GM12878 (cell line): ENCODE data around the gene SPATA12. TPM values are rescaled to one million over a fixed set of nuclear protein-coding genes. Genes with fewer than 3 reads are reported as not detected.

Experiments used
- ATAC-seq: fragments of 200-7000 bp; cut with Tn5 transposase; 3 replicates; pipeline ENCODE4 v1.9.1; 2020; ENCODE audit warnings: mild to moderate bottlenecking, moderate library complexity
- BruUV-seq: library from RNA; stranded (reverse); fragments of 400-500 nt; replicated peaks from 2 replicates; lab custom pipeline; 2021; lab: Mats Ljungman, UMichigan
- CTCF ChIA-PET: fragments of 300-600 bp; sonication (Branson Sonifier 250); formaldehyde crosslinking; extraction: SDS; loops from one replicate; lab custom pipeline; 2021; ENCODE audit warnings: inconsistent platforms; lab: Yijun Ruan, JAX
- POLR2A ChIA-PET: fragments of 350-600 bp; formaldehyde crosslinking; extraction: SDS; loops from one replicate; lab custom pipeline; 2021; ENCODE audit warnings: inconsistent platforms; lab: Charles Lee
- RAD21 ChIA-PET: fragments of 300-600 bp; sonication (Branson Sonifier 250); formaldehyde crosslinking; loops from one replicate; lab custom pipeline; 2023; ENCODE audit warnings: antibody characterized with exemption; ENCODE audit not compliant: unreplicated experiment; lab: Charles Lee
- SMC1A ChIA-PET: fragments of 300-600 bp; sonication (Branson Sonifier 250); formaldehyde crosslinking; loops from one replicate; lab custom pipeline; 2023; ENCODE audit not compliant: unreplicated experiment, uncharacterized antibody; lab: Charles Lee
- DNase-seq: peaks from one replicate; pipeline ENCODE4 v3.0.0-alpha.2; 2011; ENCODE audit warnings: low read depth, low spot score
- FAIRE-seq: peaks from 3 replicates; lab custom pipeline; 2011; peaks lifted over from hg19 to GRCh38; lab: Jason Lieb, UNC
- H2AFZ ChIP-seq: 2 replicates; pipeline ENCODE4 v1.6.0; 2011; ENCODE audit warnings: low read depth, low read length, control low read depth; ENCODE audit not compliant: control insufficient read depth
- H3K27ac ChIP-seq: 2 replicates; pipeline ENCODE4 v1.5.1; 2011; ENCODE audit warnings: control low read depth; ENCODE audit not compliant: control insufficient read depth, insufficient read depth
- H3K27me3 ChIP-seq, 2 experiments: replicated peaks in 1 of 2; 2 replicates each; pipeline versions ENCODE4 v1.6.0 to v1.6.1; 2011; ENCODE audit warnings: low read length in 1 of 2; ENCODE audit not compliant: control insufficient read depth in 2 of 2, insufficient read depth in 2 of 2
- H3K36me3 ChIP-seq, 2 experiments: 2 replicates each; pipeline ENCODE4 v1.5.1; 2011; ENCODE audit warnings: low read length in 1 of 2; ENCODE audit not compliant: control insufficient read depth in 2 of 2, insufficient read depth in 2 of 2
- H3K4me1 ChIP-seq: 2 replicates; pipeline ENCODE4 v1.6.1; 2011; ENCODE audit warnings: mild to moderate bottlenecking, low read length, moderate library complexity, mixed read lengths; ENCODE audit not compliant: control insufficient read depth, insufficient read depth
- H3K4me2 ChIP-seq: 2 replicates; pipeline ENCODE4 v1.6.0; 2011; ENCODE audit warnings: control low read depth; ENCODE audit not compliant: control insufficient read depth, insufficient read depth
- H3K4me3 ChIP-seq: fragments of 200-600 bp; sonication (generic); 2 replicates; pipeline ENCODE4 v1.5.1; 2016
- H3K79me2 ChIP-seq: 2 replicates; pipeline ENCODE4 v1.6.0; 2011; ENCODE audit warnings: low read length; ENCODE audit not compliant: control insufficient read depth, insufficient read depth
- H3K9ac ChIP-seq: 2 replicates; pipeline ENCODE4 v1.8.0; 2011; ENCODE audit warnings: low read length, control low read depth, mixed read lengths; ENCODE audit not compliant: control insufficient read depth, insufficient read depth
- H3K9me3 ChIP-seq: replicated peaks from 3 replicates; pipeline ENCODE4 v1.5.1; 2011; ENCODE audit warnings: mild to moderate bottlenecking, low read length; ENCODE audit not compliant: control insufficient read depth, insufficient read depth
- H4K20me1 ChIP-seq: 2 replicates; pipeline ENCODE4 v1.6.0; 2011; ENCODE audit not compliant: control insufficient read depth, insufficient read depth
- DPF2 ChIP-seq: fragments of 450-650 bp; IDR thresholded peaks from 2 replicates; pipeline ENCODE4 v1.6.1; 2017; ENCODE audit warnings: mild to moderate bottlenecking
- EED ChIP-seq: sonication (generic); IDR thresholded peaks from 2 replicates; pipeline ENCODE4 v1.6.1; 2016; ENCODE audit warnings: antibody characterized with exemption, low read depth
- IRF4 ChIP-seq: IDR thresholded peaks from 2 replicates; pipeline ENCODE4 v1.6.1; 2011; ENCODE audit warnings: low read depth, low read length
- NRF1 ChIP-seq: conservative IDR thresholded peaks from 2 replicates; pipeline ENCODE4 v1.6.1; 2011; ENCODE audit warnings: mild to moderate bottlenecking, low read depth, low read length, improper control_type of control experiment
- PAX8 ChIP-seq: fragments of 450-650 bp; IDR thresholded peaks from 2 replicates; pipeline ENCODE4 v1.6.1; 2017; ENCODE audit warnings: mild to moderate bottlenecking, moderate library complexity
- POLR2AphosphoS2 ChIP-seq: IDR thresholded peaks from 2 replicates; pipeline ENCODE4 v1.6.1; 2011; ENCODE audit warnings: low read depth, mild to moderate bottlenecking, low read length, improper control_type of control experiment, moderate library complexity
- SPI1 ChIP-seq: IDR thresholded peaks from 2 replicates; pipeline ENCODE4 v1.6.1; 2011; ENCODE audit warnings: low read depth, mild to moderate bottlenecking, low read length, moderate library complexity, borderline replicate concordance; ENCODE audit not compliant: insufficient read depth
- WGBS: methylation state at CpG from one replicate; pipeline ENCODE4 v1.1.6; 2016; ENCODE audit warnings: low lambda C conversion rate; ENCODE audit not compliant: insufficient replicate concordance, insufficient coverage; ENCODE audit errors: missing lambda C conversion rate; 5-methylcytosine and 5-hydroxymethylcytosine counted together
- in situ Hi-C: fragments of 300-500 bp; cut with MboI; formaldehyde crosslinking; loops from 9 replicates; pipeline ENCODE4 v1.14.3; 2018; ENCODE audit warnings: mixed read lengths
- intact Hi-C: fragments of 100-400 bp; cut with micrococcal nuclease; formaldehyde crosslinking; loops from one replicate; pipeline ENCODE4 v1.14.2; 2022; ENCODE audit not compliant: unreplicated experiment
- polyA plus RNA-seq, 11 experiments: library from polyadenylated mRNA; depleted of rRNA in 4 of 11; unstranded in 6 of 11; stranded (reverse) in 5 of 11; fragments of >200 nt; fragmentation: Nextera tagmentation in 4 of 11; fragmentation: Illumina TruSeq in 1 of 11; extraction: Ambion mirVana in 4 of 11; extraction: Trizol in 1 of 11; gene quantifications; 1 replicate in 1 of 11; 2 replicates in 10 of 11; pipeline versions ENCODE4 v1.2.1 to v1.2.3, GENCODE V29; 2011 to 2016; ENCODE audit warnings: inconsistent platforms in 2 of 11, missing spikeins in 2 of 11, low read depth in 1 of 11
- total RNA-seq, 4 experiments: library from RNA; depleted of rRNA in 3 of 4; stranded (reverse); fragments of >200 nt in 3 of 4; fragmentation: Illumina TruSeq in 1 of 4; extraction: Trizol in 1 of 4; gene quantifications; 2 replicates each; pipeline versions ENCODE4 v1.2.1 to v1.2.3, GENCODE V29; 2013 to 2021
- TF ChIP-seq, protein P1 (sequence below): IDR thresholded peaks from 2 replicates; pipeline ENCODE4 v1.6.1; 2012; ENCODE audit warnings: low read length, inconsistent platforms
- TF ChIP-seq, protein P2 (sequence below): fragments of 150-350 bp; IDR thresholded peaks from 2 replicates; pipeline ENCODE4 v1.6.1; 2016; ENCODE audit warnings: low read depth, low read length

SPATA12 gene
- total and polyA plus RNA-seq, 10 of the 15 experiments (the other 5 are each of a cell fraction or from before 2014, with no cell fraction given) = 0.03 to 0.69 (median 0.37) TPM

DNA sequence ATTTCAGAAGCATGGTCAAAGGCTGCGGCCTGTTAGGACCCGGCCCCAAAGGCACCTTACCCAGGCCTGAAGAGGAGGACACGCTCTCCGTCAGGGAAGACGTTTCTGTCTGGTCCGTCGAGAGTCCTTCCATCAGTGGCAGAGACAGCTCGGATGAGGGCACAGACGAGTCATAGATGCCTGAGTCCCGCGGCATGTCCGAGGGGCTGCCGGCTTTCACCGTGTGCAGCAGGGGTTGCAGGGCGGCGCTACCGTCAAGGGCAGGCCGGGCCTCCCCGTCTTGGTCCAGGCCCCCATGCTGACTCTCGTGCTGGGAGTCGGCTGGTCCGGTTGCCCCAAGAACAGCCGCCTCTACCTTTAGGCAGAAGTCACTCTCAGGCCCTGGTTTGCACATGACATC is 37.1 kb downstream of the SPATA12 start:
- Histone ChIP-seq H3K4me3 (no peak overlapping the region), H3K27ac (no peak overlapping the region), H2AFZ (no peak overlapping the region), H3K36me3 (no peaks in the 10 kb centered on the region), H3K79me2 (no peaks in the 10 kb centered on the region), H3K4me1 (no peaks in the 10 kb centered on the region), H3K9ac (no peak overlapping the region), H3K27me3 (no peaks in the 10 kb centered on the region; a peak in 1 of 4 replicates), H4K20me1 (no peaks in the 10 kb centered on the region; the same call in 1 of the 2 replicates), H3K9me3 (no peaks in the 10 kb centered on the region), H3K4me2 (no peak overlapping the region)
- intact Hi-C loops = no loop called here
- ChIA-PET CTCF (interaction anchor here (0.9 to 5.5 kb wide), 4 partner anchors 9 to 116 kb away, joined by 3 to 60 read pairs (median 4); no protein-coding TSS in a partner anchor), RAD21 (interaction anchor here (1.0 kb wide), 1 partner anchor 102 kb away, joined by 5 read pairs; no protein-coding TSS in a partner anchor), SMC1A (interaction anchor here (1.3 kb wide), 1 partner anchor 89 kb away, joined by 4 read pairs; no protein-coding TSS in a partner anchor), POLR2A (no interaction called here)
- in situ Hi-C loops = no loop called here
- ATAC-seq (no peak), DNase-seq (no peak), FAIRE-seq (no peak)
- BruUV-seq = no TSS peak
- TF ChIP-seq, protein P1, sequence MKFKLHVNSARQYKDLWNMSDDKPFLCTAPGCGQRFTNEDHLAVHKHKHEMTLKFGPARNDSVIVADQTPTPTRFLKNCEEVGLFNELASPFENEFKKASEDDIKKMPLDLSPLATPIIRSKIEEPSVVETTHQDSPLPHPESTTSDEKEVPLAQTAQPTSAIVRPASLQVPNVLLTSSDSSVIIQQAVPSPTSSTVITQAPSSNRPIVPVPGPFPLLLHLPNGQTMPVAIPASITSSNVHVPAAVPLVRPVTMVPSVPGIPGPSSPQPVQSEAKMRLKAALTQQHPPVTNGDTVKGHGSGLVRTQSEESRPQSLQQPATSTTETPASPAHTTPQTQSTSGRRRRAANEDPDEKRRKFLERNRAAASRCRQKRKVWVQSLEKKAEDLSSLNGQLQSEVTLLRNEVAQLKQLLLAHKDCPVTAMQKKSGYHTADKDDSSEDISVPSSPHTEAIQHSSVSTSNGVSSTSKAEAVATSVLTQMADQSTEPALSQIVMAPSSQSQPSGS = no peak
- TF ChIP-seq IRF4 (no peak), EED (no peak), SPI1 (no peak), DPF2 (no peak), NRF1 (no peak), POLR2AphosphoS2 (no peak), PAX8 (no peak)
- TF ChIP-seq, protein P2, sequence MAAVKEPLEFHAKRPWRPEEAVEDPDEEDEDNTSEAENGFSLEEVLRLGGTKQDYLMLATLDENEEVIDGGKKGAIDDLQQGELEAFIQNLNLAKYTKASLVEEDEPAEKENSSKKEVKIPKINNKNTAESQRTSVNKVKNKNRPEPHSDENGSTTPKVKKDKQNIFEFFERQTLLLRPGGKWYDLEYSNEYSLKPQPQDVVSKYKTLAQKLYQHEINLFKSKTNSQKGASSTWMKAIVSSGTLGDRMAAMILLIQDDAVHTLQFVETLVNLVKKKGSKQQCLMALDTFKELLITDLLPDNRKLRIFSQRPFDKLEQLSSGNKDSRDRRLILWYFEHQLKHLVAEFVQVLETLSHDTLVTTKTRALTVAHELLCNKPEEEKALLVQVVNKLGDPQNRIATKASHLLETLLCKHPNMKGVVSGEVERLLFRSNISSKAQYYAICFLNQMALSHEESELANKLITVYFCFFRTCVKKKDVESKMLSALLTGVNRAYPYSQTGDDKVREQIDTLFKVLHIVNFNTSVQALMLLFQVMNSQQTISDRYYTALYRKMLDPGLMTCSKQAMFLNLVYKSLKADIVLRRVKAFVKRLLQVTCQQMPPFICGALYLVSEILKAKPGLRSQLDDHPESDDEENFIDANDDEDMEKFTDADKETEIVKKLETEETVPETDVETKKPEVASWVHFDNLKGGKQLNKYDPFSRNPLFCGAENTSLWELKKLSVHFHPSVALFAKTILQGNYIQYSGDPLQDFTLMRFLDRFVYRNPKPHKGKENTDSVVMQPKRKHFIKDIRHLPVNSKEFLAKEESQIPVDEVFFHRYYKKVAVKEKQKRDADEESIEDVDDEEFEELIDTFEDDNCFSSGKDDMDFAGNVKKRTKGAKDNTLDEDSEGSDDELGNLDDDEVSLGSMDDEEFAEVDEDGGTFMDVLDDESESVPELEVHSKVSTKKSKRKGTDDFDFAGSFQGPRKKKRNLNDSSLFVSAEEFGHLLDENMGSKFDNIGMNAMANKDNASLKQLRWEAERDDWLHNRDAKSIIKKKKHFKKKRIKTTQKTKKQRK = no peak
- WGBS = 62% methylated on average over 22 of the region's 23 CpGs
